NCI-H510A (cell line): ENCODE measurements around the gene MYH2.

ENCODE experiments used
- DNase-seq: peaks from one replicate; lab custom pipeline; 2025; lab: John Stamatoyannopoulos, UW

The MYH2 gene

DNA sequence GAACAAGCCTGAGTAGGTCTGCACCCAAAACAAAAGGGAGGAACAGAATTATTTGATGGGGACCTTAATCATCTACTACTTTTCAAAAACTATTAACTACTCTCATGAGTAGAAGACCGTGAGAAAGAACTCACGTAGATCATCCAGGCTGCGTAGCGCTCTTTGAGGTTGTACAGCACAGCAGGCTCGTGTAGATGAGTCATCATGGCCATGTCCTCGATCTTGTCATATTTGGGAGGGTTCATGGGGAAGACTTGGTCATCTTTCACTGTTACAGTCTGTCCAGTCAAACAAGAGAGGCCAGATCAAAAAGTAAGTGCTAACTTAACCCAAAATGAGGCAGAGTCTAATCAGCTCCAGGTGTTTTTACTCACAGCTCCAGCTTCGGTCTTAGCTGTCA is 33.4 kb downstream of the MYH2 start:
- DNase-seq = no peak

DNA sequence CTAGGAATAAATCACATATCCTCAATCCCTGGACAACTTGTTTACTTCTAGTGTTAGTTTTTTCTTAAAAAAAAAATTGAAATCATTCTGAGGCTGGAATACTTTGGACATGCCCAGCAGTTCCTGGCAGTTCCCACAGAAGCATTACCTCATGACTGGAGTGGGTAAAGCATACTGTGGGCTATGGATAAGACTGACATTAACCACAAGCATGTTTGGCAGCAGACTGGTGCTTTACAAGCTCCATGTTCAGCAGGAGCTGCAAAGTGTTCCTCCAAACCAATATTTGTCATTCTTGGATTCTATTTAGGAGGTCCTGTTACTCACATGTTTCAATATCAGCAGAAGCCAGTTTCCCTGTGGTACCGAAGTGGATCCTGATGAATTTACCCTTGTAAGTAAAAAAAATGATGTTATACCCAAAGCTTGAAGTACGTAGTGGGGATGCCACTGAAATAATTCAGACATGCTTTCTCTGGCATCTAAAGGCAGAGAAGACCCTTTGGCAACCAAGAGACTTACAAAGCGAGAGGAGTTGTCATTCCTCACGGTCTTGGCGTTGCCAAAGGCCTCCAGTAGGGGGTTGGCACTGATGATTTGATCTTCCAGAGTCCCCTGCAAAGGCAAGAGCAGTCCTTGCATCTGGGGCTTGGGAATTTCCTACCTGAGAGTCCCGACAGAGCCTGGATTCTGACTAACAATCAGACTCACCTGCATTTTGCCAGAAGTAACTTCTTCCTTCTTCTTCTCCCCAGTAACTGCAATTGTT is 36.0 kb downstream of the MYH2 start:
- no peak for DNase-seq

DNA sequence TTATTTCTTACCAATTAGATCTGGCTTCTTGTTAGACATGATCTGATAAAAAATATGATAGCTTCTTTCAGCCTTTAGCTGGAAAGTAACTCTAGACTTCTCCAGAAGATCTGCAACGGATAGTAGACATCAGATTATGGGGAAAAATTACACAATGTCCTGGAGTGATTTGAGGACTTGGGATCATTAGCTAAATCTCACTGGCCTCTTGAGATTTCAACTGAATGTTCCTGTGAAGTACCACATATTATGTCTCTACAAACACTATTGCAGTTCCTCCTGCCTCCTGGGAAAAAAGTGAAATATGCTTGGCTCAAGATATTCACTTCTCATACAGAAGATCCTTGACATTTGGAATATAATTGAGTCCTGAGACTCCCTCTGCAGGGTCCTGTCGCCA is 36.6 kb downstream of the MYH2 start:
- no peak for DNase-seq

DNA sequence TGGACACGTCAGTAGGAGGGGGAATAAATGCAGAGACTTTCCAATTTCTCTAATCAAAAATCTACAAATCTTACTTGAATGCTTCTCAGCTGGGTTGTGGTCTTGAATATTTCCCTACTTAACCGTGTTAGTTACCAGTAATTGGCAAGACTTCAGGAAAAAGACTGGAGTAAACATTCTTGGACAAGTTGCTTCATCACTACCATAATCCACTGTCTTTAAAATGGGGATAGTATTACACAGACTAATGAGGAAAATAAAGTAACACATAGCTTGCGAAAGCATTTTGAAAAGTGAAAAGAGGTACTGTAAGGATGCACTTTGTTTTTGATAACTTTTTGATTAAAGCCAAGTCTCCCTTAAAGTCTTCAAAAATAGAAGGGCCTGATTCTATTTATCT is 49.5 kb downstream of the MYH2 start:
- no peak for DNase-seq

DNA sequence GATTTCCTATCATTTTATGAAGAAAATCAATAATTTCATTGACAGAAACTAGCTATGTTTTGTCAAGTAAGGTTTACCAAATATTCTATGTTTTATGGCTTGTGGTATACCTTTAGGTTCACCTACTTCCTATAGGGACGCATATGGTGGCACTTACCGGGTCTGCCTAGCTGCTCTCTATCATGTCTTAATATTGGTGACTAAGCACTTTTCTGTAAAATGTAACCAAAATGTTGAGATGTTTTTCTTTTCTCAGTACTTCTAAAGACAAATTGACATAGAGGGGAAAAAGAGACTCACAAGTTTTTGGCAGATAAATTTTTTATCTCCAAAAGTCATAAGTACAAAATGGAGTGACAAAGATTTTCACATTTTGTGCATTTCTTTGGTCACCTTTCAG is 57.5 kb downstream of the MYH2 start:
- DNase-seq = no peak

DNA sequence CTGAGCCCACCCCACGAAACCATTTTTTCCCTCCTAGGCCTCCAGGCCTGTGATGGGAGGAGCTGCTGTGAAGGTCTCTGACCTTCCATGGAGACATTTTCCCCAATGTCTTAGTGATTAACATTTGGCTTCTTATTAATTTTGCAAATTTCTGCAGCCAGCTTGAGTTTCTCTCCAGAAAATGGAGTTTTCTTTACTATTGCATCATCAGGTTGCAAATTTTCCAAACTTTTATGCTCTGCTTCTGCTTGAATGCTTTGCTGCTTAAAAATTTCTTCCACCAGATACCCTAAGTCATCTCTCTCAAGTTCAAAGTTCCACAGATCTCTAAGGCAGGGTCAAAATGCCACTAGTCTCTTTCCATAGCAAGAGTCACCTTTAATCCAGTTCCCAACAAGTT is 67.2 kb downstream of the MYH2 start:
- no peak for DNase-seq

DNA sequence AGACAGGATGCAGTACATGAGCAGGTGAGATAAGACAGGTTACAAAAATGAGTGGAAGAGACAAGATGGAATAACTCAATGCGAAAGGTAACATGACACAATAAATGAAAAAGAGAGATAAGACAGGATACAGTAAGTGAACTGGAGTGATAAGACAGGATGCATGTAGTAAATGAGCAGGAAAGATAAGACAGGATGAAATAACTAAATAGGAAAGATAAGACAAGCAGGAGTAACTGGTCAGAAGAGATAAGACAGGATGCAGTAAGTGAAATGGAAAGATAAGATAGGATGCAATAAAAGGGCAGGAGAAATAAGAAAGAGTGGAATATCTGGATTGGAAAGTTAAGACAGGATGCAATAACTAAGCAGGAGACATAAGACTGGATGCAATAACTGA is 71.8 kb downstream of the MYH2 start:
- no peak for DNase-seq

DNA sequence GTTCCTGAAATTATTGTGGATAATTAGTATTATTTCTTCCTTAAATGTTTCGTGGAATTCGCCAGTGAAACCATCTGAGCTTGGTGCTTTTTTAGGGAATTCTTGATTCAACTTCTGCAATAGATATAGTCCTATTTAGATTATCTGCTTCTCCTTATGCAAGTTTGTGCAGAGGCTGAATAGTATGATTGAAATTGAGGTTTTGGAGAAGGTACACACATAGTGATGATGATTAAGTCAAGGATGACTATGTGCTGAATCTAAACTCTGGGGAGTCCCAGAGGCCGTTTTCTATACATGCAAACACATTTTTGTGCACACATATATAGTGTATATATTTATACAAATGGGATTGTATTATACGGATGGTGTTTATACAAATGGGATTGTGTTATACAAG is 74.9 kb downstream of the MYH2 start:
- DNase-seq = no peak

DNA sequence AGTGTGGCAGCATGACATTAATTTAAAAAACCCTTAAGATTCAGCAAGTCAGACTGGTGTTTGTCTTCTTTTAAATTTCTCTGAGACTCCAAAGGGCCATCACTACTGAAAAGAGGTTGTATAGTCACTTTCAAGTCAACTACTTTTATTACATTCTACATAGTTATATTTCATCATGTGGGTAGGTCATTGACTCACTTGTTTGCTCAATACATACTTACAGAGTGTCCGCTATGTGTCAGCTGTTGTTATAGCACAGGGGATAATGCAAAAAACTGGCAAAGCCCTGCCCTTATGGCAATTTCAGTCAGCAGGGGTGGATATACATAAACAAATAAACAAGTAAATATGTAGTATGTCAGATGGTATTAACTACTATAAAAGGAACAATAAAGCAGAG is 77.6 kb downstream of the MYH2 start:
- DNase-seq = no peak
